ENCODE measurements around the gene KCTD16.

Gene KCTD16

DNA sequence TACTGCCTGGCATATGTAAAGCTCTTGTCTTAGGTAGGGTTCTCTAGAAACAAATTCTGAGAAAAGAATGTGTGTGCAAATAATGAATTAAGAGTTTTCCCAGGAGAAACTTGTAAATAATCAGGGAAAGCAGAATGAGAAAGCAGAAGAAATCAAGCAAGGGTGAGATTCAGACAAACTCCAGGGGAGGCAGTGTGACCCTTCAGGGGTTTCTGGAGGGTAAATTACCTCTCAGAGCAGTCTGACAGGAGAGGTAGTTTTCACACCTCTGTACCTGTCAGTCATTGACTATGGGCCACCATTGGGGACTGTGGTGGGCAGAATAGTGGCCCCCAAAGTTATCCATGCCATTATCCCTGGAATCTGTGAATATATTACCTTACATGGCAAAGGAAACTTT, 124.6 kb downstream of the KCTD16 start:
- no peak for DNase-seq

DNA sequence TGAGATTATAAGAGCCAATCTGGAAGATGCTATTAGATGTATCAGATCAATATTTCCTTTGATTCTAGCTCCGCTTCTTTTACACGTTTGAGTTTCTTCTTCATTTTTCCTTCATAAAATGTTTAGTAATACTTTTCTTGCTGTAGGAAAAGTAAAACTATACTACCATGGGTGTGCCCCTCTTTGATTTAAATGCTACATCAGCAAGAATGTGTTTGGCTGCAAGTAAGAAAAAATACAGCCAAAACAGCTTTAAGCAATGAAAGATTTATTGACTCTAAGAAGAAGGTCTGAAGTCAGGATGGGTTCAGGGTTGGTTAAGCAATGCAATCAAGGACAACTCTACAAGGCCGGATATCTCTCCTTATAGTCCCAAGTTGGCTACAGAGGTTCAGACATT, 126.4 kb downstream of the KCTD16 start:
- no peak for DNase-seq

DNA sequence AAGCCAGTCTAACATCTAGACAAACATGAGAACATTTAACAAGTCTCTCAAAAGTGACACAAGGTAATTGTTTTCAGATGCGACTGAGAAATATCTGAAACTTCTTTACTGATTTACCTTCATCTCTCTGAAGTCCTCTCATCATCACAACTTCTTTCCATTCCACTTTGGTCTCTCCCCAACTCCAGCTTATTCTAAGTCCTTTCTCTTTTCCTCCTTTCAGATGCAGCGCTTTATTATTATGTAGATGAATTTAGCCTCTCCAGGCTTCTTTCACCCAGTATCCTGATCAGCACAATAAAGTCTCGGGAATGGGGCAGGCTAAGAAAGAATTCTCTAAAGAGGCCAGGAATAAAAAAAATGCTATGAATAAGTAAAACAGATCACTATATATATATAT, 128.0 kb downstream of the KCTD16 start:
- no peak for DNase-seq

DNA sequence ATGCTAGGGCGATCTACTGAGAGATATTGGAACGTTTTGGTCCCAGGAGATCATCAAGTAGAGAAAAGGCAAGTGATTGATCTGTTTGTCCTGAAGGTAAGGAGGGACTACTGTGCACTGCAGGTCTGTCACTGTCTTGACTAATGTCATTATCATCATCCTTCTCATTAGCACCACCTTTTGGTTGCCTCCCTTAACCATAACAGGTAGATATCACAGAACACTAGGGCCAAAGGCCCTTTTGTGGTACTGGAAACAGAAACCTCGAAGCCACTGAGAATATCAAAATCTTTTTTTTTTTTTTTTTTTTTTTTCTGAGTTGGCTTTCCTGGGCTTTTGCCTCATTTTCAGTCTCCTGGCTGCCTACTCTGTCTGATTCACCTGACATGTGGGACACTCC, 134.0 kb downstream of the KCTD16 start:
- no peak for DNase-seq

DNA sequence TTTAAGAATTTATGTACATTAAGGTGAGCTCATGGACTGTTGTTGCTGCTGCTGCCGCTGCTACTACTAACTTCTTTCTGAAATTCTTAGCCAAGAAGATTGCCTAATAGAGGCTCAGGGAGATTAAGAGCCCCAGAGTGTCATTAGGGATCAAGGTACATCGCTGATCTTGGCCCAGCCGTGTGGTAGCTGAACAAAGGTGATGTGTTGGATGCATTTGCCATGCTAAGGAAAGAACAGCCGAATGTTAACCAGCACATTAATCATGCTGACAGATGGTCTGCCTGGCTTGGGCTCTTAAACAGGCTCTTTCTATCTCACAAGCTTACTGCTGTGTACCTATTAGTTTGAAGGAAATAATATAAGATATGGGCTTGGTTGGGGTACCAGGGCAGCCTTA, 137.1 kb downstream of the KCTD16 start:
- no peak for DNase-seq

DNA sequence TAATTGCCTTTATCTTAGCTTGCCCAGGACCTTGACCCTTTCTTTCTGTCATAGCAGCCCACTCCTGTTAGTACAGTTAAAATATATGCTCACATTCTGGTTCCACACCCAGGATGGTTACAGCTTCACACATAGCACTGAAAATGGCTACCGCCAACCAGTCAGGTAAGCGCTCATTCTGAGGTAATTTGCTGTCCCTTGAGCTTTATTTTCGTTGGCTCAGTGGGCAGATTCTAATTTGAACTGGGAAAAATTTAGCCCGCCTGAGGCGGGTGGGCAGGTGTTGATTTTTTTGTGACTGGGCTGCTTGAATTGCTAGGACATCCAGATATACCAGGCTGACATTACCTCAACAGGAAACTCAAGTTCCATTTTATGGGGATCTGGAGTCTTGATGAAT, 137.5 kb downstream of the KCTD16 start:
- DNase-seq = no peak

DNA sequence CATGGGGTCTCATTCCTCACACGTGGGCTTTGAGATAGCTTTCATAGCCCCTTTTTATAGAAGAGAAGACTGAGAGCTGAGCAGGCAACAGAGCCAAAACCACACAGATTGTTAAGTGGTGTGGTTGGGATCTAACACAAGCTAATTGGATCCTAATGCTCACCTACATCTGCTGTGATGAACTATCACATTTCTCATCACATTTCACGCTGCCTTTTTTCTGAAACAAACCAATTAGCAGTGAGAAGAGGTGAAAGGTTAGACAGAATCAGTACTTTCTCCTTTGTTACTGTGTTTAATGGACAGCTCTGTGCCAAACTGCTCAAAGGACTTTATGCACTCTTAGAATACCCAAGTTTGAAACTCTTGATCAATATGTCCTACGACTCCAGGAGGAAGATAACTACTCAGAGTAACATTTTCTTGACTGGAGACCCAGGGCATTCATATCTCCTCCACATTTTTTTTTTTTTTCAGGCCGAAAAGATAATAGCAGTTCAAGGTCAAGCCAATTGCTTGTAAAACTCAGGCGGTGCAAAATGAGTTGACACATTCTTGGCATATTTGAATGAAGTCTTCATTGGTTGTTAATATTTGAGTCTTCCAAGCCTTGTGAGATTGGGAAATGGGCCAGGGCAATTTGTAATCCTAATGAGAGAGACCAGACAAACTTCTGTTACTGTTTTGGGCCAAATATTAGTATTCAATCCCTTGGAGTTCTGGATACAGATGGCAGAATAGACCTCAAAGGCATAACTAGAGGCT, 138.4 kb downstream of the KCTD16 start:
- no peak for DNase-seq

DNA sequence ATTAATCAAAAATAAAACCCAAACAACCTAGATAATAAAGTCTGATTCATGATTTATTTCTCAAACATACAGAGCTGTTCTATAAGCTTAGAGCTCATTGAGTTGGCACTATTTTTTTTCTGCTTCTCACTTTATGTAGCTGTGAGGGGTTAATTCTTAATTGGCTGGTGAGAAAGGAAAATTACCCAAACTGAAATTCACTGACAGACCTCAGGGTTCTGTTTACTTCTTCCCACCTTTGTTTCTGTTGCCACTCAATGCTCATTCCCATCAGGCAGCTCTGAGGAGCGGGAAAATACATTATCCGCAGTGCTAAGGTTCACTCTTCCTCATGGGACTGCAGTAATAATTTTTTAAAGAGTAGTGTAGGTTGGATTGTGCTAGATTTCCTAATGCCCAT, 139.9 kb downstream of the KCTD16 start:
- DNase-seq = no peak

DNA sequence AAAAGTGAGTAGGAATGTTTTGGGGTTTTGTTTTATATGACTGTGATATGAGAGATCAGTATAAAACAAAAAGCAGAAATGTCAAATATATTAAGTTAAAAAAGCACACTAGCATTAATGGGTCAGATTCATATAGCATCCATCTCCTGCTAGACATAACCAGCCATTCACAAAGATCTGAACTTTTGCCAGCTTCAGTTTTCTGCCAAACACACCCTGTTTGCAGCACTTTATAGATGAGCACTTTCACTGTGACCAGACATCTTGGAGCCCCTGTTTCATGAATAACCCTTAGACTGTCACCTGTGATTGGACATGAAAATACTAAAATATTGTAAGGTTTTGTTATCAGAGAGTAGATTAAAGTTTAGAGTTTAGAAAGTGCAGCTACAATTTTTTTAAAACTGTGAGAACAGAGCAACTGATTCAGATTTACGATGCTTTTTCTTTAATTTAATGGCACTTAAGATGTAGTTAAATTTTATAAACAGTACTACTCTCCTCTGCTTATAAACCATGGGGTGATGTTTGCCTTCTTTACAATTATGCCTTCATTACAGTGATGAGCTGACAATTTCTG, 142.6 kb downstream of the KCTD16 start:
- DNase-seq = no peak

DNA sequence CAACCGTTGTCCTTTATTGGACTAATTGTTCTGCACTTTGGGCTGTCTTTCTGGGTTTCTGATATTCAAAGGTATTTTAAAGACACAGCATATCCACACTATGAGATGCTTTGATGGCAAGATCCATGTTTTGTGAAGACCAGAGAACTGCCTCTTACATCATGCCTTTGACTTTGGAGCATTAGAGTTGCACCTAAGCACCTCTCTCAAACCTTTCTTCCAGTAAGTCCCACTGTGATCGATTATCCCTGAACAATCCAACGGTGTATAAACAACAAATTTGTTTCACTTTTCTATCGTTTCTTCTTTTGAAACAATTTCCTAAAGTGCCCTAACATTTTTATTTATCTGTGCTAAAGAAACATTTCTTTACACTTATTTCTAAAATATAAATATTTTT, 144.4 kb downstream of the KCTD16 start:
- no peak for DNase-seq

DNA sequence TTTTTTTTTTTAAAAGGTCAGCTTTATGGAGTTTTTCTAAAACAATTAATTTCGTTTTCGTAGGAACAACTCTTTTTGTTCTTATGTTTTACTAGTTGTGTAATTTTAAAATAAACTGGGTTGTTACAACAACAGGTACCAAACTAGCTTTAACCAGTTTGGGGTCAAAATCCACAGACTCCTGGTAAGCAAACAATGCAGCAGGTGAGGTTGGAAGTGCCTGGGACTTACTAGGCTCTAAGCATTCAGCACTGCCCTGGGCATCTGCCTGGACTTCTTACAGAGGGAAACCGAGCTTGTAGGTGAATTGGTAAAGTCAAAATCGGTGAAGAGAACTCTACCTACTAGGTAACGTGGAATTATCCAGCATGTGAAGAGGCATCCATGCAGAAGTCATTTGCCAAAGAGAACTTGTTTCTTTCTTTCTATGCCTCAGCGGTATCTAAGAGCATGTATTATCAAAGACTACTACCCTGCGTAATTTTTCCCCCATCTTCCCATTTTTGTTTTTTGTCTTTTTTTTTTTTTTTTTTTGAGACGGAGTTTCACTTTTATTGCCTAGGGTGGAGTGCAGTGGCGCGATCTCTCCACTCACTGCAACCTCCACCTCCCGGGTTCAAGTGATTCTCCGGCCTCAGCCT, 145.4 kb downstream of the KCTD16 start:
- DNase-seq = no peak

DNA sequence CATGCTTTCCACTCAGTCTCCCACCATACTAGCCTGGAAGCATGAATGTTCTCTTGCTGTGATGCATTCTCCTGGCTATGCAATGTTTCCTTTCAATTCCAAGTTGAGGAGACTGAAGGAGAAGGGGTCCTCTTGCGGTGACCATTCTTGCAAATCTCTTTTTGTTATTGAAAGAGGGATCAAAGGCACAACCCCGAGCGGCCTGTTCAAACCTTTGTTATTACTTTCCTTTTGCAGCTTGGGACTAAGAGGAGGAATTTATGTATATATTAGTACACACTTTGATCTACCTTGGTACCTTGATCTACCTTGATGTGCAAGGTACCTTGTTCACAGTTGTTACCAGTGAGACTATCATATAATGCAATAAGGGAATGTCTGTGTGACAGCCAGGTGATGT, 147.3 kb downstream of the KCTD16 start:
- DNase-seq = no peak

DNA sequence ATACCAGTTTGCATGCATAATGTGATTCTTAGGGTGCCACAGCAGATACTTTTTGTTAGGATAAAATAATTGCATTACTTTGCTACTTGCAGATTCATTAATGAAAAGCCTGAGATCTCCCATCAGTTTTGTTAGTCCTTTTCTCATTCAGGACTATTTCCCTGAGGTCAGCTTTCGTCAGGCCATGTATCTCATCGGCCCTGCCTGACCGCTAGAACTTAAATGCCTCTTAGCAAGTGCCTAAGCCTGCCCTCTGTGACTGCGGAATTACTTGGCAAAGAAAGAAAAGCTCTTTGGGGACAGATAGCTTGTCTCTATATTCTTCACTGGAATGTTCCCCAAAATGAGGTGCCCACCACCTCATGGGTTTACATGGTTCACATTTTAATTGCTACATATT, 147.8 kb downstream of the KCTD16 start:
- DNase-seq = no peak

DNA sequence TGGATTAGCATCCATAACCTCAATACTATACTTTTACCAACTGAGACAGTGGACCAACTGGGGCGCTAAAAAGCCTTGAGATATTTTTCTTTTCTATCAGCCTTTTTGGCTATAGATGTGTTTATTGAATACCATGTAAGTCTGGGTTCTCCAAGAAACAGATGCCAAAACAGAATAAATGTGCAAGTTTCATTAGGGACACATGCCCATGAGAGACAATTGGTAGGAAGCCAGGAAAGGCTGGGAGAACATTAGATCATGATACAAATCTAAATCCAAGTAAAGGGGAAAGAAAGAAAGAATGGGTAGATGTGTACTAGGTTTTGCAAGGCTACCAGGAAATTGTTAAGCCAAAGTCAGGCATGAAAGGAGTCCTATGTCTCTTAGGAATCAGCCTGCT, 152.5 kb downstream of the KCTD16 start:
- DNase-seq = no peak

DNA sequence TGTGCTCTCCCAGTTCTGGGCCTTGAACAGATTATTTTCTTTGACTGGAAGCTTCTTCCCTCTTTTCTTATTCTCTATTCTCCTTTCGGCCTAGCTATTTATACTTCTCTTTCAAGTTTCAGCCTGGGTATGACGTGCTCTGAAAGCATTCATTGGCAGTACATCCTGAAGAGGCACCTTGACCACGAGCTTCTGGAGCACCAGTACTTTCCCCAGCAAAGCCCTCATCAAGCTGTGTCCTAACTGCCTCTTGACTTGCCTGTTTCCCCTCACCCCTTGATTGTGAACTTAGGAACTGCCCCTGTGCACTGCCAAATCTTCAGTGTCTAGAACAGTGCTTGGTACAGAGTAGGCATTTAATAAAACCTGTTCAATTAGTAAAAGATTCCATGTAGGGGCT, 154.9 kb downstream of the KCTD16 start:
- no peak for DNase-seq

DNA sequence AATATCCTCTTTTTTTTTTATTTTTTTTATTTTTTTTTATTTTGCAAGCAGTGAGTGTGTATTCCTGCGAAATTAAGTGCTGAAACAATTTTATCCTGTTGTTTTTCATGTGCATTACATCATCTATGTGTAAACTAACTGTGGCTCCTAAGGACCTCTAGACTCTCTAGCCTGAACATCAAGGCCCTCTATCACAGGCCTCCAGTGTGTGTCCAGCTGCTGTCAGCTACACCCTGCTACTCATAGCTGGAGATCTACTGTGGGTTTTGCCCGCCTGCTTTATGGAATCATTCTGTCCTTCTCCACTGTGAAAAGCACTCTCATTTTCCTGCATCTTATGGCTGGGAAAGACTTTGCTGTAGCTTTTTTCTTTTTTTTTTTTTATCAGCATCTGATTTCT, 157.8 kb downstream of the KCTD16 start:
- DNase-seq = no peak

DNA sequence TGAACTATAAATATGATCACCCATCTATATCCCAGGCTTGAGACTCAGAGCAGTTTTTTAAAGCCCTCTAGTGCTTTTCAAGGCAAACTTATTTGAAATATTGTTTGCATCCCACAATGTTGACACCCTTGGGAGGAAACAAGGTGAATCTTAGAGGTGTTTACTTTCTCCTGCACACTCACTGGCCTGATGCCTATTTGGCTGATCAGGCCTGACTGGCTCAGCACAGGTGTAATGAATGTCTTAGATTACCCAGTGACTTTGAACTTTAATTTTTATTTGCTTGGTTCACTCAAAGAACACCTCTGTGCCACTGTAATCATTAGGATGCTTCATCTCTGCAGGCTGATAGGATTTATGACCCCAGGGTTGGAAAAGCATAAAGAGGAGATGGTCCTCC, 158.3 kb downstream of the KCTD16 start:
- no peak for DNase-seq

DNA sequence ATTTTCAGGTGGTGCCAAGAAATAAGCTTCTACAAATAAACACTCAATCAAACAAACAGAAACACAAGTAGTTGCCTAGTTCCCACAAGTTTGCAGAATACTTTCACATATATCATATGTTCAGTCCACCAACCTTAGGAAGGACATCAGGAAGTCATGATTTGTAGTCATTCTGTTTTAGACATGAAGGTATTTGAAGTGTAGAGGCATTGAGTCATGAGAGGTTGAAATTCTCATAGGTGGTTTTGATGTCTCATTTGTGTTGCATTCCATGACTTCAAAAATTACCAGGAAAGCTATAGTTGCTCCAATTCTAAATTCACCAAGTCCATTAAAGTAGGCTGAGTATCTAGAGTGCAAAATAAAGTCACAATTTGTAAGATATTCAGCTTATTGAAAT, 159.0 kb downstream of the KCTD16 start:
- DNase-seq = no peak

DNA sequence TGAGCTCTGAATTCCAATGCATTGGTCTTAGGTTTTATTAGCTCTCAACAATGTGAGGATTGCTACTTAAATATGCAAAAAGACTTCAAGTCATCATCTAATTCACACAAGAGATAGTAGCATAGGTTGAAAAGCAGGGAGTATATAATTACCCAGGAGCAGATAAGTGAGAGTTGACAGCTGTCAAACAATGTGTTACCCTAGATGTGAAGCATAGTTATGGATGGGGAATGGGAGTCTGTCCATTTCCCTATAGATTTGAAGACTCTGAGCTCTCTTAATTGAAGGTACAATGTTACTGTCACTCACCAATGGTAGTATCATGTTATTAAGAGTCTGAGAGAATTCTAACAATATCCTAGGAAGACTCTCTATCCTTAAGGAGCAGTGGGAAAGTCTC, 160.7 kb downstream of the KCTD16 start:
- no peak for DNase-seq

DNA sequence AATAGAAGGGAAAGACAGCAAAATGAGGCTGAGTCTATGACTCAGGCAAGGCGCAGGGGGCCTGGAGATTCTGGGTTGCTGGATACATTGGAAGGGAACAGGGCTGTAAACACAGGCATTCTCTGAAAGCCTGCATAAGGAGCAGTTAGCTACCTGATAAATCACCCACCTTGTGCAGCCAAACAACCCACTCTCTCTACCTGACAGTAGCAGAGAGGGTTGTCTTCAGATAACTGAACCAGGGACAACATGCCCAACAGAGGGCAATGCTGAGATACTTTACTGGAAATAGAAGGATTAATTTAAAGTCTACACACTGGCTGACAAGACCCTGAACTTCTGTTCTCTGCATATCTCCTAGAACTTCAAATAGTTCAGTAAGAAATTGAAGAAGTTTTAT, 161.6 kb downstream of the KCTD16 start:
- DNase-seq = no peak

DNA sequence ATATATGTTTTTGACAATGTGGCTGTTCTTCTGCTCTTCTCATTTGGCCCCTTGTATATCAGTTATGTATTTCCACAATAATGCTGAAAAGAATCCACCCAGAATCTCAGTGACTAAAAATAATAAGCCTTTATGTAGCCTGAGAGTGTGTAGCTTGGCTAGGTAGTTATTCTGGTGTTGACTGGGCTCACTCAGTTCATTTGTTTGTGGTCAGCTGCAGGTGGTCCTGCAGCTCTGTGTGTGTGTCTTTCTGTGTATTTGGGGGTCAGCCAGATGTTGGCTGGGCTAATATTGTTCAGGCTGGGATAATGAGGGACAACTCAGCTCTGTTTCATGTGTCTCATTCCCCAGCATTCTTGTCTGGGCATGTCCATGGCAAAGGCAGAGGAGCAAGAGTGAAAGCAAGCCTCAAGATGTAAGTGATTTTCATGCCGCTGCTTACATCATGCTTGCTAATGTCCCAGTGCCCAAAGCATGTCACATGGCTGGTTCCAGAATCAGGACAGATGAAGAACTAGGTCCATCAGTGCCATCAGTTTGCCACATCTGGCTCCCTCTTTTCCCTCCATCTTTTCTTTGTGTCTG, 162.8 kb downstream of the KCTD16 start:
- no peak for DNase-seq

DNA sequence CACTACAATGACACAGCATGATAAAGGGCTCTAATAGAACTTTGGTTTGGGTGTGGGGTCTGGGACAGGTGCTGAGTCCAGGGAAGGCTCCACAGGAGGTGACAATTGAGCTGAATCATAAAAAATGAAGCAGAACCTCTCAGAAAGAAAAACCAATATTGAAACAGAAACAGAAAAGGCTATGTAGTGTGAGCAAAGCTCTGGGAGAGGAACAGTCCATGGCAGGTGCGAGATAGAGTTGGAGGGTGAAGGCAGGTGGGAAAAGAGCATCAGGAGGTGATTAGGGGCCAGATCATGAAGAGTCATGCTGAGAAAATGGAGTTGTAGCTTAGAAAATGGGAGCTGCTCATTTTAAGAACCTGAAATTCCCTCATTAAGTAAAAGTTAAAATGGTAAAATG, 164.9 kb downstream of the KCTD16 start:
- no peak for DNase-seq

DNA sequence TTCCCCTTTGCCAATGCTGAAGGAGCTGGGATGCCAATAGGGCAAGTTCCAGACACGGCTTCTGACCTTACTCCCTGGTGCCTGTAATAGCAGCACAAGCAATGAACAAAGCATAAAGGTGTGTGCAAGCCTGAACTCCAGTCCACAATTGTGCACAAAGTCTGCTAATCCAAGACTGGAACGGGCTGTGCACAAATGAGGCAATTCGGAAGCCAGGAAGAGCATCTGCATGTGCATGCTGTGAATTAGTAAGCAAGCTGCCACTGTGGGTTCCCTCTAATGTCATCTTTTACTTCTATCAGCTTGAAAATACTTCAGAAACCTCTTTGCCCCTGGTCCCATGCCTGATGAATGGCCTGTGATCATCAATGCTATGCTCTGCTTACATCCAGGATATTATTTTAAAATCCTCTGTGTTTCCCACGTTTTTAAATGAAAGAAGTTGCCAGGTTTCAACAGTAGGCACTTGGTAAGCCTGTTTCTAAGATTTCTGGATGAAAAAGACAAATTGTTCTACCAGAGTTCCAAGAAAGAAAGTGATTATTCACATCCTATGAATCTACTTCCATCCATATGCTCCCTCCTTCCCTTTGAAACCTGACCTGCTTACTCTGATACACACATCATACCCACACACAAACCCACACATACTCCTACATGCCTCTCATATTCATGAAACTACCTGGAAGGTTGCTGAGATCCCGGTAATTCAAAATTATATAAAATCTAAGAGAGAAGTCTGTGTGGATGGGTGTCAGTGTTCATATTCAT, 165.7 kb downstream of the KCTD16 start:
- no peak for DNase-seq

DNA sequence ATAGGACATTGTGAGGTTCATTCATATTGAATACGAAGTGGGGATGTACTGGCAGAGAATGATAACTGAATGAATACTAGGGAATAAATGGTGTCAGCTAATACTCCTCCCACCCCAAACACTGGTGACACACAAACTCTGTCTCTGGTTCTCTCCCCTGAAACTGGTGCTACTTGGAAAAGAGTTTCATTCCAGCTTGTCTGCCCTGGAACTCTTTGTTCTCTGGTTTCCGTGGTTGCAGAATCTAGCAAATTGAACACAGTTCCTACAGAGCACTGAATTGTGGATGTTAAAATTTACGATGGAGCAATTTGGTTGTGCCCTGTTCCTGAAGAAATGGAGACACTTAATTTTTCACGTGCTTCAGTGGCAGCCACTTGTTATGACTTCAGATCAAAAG, 181.7 kb downstream of the KCTD16 start:
- no peak for DNase-seq

All from activated effector memory CD4-positive, alpha-beta T cell treated with anti-CD3 and anti-CD28 coated beads, Interleukin-2, amount 50 U/mL, for 16 hours (primary cell).